GM19467 (cell line): Measurements from ENCODE around the gene NAGLU.
"Not testable (repeated sequence)": the region's sequence is repeated elsewhere in the genome, so short reads cannot be mapped to it uniquely, and the experiment has no call there.

Experiments used
- ATAC-seq: cut with Tn5 transposase; IDR thresholded peaks from one replicate; pipeline ENCODE4 v1.9.1; 2021; ENCODE audit warnings: mild to moderate bottlenecking, moderate library complexity; ENCODE audit not compliant: unreplicated experiment

NAGLU gene

DNA sequence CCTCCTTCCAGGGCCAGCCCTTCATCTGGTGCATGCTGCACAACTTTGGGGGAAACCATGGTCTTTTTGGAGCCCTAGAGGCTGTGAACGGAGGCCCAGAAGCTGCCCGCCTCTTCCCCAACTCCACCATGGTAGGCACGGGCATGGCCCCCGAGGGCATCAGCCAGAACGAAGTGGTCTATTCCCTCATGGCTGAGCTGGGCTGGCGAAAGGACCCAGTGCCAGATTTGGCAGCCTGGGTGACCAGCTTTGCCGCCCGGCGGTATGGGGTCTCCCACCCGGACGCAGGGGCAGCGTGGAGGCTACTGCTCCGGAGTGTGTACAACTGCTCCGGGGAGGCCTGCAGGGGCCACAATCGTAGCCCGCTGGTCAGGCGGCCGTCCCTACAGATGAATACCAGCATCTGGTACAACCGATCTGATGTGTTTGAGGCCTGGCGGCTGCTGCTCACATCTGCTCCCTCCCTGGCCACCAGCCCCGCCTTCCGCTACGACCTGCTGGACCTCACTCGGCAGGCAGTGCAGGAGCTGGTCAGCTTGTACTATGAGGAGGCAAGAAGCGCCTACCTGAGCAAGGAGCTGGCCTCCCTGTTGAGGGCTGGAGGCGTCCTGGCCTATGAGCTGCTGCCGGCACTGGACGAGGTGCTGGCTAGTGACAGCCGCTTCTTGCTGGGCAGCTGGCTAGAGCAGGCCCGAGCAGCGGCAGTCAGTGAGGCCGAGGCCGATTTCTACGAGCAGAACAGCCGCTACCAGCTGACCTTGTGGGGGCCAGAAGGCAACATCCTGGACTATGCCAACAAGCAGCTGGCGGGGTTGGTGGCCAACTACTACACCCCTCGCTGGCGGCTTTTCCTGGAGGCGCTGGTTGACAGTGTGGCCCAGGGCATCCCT lies 7.4 kb downstream of the NAGLU start:
- ATAC-seq = no peak

- ATAC-seq = no peak
Observed at GRCh38 chr17:42544874-42545283, 8.8 kb downstream of the NAGLU start.

DNA sequence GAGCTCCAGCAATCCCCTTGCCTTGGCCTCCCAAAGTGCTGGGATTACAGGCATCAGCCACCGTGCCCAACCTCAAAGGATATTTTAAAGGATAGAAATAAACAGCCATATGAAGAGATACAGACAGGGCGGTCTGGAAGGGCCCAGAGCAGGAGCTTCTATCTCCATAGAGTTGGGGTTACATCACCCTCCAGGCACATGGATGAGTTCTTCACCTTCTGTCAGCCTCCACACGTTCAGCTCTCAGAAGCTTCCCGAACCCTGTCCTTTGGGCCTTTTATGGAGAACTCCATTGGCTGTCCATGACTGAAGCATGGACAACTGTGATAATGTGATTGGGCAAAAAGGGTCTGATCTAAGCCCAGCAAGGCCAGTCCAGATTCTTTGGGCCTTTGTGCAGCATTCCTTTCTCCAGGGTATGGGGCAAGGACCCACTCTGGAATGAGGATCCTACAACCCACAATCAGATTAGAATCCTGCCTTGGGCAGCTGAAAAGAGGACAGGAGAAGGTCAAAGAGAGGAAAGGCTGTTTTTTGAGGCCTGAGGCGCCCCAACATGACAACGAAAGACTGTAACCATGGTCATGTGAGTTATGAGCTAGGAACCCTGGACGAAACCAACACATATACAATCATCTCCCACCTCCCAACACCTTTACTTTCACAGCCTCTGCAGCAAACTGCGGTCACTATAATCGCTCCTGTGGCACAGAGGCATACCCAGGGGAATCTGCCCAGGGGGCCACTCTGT lies 9.9 kb downstream of the NAGLU start:
- ATAC-seq = not testable (repeated sequence)

GRCh38 chr17:42547001-42547461 lies 11.0 kb downstream of the NAGLU start:
- no peak for ATAC-seq

GRCh38 chr17:42547698-42548069 lies 11.6 kb downstream of the NAGLU start:
- ATAC-seq = no peak

DNA sequence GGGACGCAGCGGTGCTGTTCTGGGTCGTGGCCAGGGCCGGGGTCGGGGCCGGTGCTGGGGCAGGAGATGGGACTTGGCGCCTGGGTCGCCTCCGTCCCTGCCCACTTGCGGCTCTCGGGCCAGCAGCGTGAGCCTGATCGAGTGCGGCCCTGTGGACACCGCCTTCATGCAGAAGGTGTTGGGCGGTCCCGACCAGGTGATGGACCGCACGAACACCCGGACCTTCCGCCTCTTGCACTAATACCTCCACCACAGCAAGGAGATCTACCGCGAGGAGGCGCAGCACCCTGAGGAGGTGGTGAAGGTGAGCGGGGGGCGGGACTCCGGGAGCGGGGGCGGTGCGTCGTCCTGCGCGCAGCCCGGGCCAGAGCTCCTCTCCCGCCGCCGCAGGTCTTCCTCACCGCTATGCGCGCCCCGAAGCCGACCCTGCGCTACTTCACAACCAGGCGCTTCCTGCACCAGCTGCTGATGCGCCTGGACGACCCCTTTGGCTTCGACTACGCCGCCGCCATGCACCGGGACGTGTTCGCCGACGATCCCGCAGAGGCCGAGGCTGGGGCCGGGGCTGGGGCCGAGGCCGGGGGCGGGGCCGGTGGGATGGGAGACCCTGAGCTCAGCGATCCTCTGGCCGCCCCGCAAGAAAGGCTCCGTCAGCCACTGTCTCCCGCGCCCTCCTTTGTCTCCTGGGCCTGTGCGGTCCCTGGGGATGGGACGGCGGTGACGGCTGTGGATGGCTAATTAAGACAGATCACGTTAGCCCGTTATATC lies 12.2 kb downstream of the NAGLU start:
- peak; percentile 48 for ATAC-seq

GRCh38 chr17:42548993-42549755 lies 13.1 kb downstream of the NAGLU start:
- no peak for ATAC-seq

- ATAC-seq = not testable (repeated sequence)
Observed at GRCh38 chr17:42552736-42553135, 16.7 kb downstream of the NAGLU start, which contains the start of gene HSD17B1. HSD17B1 (plus strand) TSS chr17:42552923; CDS start chr17:42552934, 11 bp downstream.

DNA sequence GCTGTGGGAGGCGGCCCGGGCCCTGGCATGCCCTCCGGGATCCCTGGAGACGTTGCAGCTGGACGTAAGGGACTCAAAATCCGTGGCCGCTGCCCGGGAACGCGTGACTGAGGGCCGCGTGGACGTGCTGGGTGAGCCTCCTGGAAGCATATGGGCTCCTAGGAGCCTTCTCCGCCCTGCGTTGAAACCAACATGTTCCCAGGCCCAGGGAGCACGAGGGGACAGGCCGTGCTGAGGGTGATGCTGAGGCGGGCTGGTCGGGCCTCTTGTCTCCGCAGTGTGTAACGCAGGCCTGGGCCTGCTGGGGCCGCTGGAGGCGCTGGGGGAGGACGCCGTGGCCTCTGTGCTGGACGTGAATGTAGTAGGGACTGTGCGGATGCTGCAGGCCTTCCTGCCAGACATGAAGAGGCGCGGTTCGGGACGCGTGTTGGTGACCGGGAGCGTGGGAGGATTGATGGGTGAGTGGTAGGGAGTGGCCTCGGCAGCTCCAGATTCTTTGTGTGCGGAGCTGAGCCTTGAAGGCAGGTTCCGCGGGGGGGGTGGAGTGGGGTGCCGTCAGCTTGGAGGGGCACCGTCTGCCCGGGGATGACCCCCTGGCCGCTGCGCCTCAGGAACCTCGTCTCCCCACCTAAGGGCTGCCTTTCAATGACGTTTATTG lies 17.2 kb downstream of the NAGLU start:
- no peak for ATAC-seq

- no peak for ATAC-seq
Observed at GRCh38 chr17:42553866-42554249, 17.8 kb downstream of the NAGLU start.

DNA sequence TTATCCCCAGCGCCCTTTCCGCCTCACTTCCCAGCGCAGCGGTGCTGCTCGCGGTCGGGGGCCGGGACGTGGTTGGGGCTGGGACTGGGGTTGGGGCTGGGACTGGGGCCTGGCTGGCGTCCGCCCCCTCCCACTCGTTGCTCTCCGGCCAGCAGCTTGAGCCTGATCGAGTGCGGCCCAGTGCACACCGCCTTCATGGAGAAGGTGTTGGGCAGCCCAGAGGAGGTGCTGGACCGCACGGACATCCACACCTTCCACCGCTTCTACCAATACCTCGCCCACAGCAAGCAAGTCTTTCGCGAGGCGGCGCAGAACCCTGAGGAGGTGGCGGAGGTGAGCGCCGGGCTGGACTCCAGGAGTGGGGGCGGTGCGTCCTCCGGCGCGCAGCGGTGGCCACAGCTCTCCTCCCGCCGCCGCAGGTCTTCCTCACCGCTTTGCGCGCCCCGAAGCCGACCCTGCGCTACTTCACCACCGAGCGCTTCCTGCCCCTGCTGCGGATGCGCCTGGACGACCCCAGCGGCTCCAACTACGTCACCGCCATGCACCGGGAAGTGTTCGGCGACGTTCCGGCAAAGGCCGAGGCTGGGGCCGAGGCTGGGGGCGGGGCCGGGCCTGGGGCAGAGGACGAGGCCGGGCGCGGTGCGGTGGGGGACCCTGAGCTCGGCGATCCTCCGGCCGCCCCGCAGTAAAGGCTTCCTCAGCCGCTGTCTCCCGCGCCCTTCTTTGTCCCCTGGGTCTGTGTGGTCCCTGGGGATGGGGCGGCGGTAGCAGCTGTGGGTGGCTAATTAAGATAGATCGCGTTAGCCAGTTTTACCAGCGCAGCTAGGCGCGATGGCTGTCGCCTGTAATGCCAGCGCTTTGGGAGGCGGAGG lies 18.4 kb downstream of the NAGLU start:
- peak; percentile 74 for ATAC-seq

GRCh38 chr17:42555122-42555622 lies 19.1 kb downstream of the NAGLU start:
- no peak for ATAC-seq

GRCh38 chr17:42555961-42556617 lies 20.0 kb downstream of the NAGLU start:
- not testable (repeated sequence) for ATAC-seq

DNA sequence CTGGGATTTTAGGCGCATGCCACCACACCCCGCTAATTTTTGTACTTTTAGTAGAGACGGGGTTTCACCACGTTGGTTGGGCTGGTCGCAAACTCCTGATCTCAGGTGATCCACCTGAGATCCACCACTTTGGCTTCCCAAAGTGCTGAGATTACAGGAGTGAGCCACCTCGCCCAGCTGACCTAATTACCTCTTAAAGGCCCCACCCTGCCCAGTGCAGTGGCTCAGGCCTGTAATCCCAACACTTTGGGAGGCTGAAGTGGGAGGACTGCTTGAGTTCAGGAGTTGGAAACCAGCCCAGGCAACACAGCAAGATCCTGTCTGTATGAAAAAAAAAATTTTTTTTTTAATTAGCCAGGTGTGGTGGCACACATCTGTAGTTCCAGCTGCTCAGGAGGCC lies 23.0 kb downstream of the NAGLU start:
- ATAC-seq = no peak

DNA sequence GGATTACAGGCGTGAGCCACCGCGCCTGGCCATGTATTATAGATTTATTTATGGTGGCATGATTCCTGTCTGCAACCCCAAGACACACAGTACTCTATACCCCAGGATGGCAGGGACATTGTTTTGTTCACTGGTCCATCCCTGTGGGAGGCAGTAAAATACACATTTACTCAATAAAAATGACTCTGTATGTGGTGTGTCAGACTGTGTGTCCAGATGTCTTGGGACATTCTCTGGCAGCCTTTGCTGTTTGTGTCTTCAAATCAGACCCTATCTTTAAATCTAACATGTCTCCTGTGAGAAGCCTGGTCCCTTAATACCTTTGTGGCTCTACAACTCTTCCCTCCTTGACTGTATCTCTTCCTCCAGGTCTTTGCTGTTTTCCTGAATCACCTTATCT lies 24.2 kb downstream of the NAGLU start:
- no peak for ATAC-seq

GRCh38 chr17:42561897-42562387 lies 25.9 kb downstream of the NAGLU start, which contains the start of gene COASY:
COASY (plus strand) TSS chr17:42562148; CDS start chr17:42562623, 475 bp downstream.
- ATAC-seq = no peak

- no peak for ATAC-seq
Observed at GRCh38 chr17:42562388-42563142, 26.5 kb downstream of the NAGLU start.
